Cardiac septum (tissue), 1 donor: Measurements from ENCODE around the gene CXorf38. TPM values are rescaled to one million over a fixed set of nuclear protein-coding genes. Genes with fewer than 3 reads are reported as not detected.

Experiments
- DNase-seq: peaks from one replicate; pipeline ENCODE4 v3.0.0-alpha.2; 2020; ENCODE audit warnings: low spot score
- intact Hi-C: fragments of 100-400 bp; cut with DNase I; formaldehyde crosslinking; loops from one replicate; pipeline ENCODE4 v1.14.0; 2022
- total RNA-seq: library from RNA; stranded (reverse); fragmentation: NEBNext Ultra II Directional; extraction: Animal tissue kit (Norgen Biotek cat#: 25700); gene quantifications from one replicate; pipeline ENCODE4 v1.2.1, GENCODE V29; 2021
- donor health status: DM: no; HTN: no; CAD: no.

The CXorf38 gene
- total RNA-seq, 1 donor from 2014 or later: 6.2 TPM

DNA sequence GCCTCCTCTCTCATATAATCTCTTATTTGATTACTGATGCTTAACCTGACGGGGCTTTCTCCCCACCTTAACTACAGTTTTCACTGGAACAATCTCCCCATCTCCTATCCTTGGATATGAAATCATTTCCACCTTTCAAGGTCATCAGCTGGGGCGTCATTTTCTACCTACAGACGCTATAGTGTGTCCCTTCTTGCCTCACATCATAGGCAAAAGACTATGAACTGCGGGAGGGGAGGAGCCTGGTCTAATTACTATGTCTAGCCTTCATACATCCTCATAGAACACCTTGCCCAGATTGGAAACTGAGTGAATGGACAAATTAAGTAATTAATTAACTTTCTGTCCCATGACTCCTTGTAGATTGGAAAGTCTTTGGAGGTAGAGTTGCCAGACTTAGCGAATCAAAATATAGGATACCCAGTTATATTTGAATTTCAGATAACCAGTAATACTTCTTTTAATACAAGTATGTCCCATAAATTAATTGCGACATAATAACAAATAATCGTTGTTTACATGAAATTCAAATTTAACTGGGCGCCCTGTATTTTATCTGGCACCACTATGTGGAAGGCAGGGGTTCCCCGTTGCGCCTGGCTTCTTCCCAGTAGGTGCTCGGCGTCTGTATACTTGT, 67.3 kb downstream of the CXorf38 start:
- no peak for DNase-seq
- intact Hi-C loops: no loop called here

DNA sequence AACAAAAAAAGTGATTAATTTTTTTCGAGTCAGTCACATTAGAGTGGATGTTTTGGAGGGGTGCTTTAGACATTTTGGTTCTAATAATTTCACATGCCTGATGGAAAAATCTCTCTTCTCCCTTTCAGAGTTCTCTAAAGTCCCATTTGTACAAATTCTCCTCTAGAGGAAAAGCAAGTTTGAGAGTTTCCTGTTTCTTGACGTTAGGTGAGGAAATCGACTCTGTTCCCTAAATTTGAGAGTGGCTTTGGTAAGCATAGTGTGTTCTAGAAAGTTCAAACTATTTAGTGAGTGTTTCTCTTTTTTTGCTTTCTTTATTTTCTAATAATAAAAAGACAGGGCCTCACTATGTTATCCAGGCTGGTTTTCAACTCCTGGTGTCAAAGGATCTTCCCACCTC, 68.2 kb downstream of the CXorf38 start:
- DNase-seq: no peak
- intact Hi-C loops: no loop called here

DNA sequence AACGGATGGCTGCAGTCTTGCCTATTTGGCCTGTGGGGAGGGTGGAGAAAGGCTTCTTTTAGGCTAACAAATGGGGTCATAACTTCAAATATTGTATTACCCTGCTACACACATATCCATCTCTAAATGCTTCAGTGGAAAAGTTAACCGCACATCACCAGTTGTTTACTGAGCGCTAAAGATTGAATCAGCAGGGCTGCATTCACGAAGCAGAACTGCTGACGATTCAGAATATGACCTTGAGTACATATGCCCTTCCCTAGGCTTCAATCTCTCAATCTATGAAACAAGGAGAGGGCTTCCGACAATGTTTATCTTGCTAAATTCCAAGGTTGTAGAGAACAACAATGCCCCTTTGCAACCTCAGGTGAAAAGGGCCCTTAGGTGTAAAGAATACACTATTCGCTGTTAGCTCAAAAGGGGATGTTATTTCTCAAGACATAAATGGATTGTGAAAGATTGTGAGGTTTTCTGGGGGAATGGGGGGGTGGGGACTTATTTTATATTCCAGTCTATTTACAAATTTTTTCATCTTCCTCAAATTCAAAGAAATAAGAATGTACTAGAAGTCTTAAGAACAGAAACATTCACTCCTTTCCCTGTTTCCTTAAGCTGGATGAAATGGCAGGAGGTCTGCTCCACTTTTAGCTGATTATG, 69.2 kb downstream of the CXorf38 start:
- intact Hi-C loops: no loop called here
- no peak for DNase-seq

Other genes starting within 250 kb of the CXorf38 start
- 43.7 TPM for gene ATP6AP2, start 66.6 kb downstream of the CXorf38 start, total RNA-seq
- gene MPC1L, start 24.1 kb downstream of the CXorf38 start, total RNA-seq: not detected
- gene MED14, start 88.0 kb upstream of the CXorf38 start, total RNA-seq: 38.3 TPM